Activated CD8-positive, alpha-beta T cell treated with anti-CD3 and anti-CD28 coated beads, Interleukin-2, amount 10 ng/mL, durations not matched to agents 7 days and 5 days (primary cell): ENCODE results near the gene PET100. TPM values are rescaled to one million over a fixed set of nuclear protein-coding genes. Genes with fewer than 3 reads are reported as not detected.
A peak's percentile ranks its signal among the peaks of the same experiment; 100 is the strongest.

Source experiments
- ATAC-seq: fragments of 150-1000 bp; cut with Tn5 transposase; one replicate; pipeline ENCODE4 v1.10.0; 2021; ENCODE audit warnings: moderate library complexity
- CTCF ChIA-PET: fragments of 350-600 bp; sonication (Branson Sonifier 250); formaldehyde crosslinking; loops from one replicate; lab custom pipeline; 2021; ENCODE audit warnings: antibody characterized with exemption; lab: Charles Lee
- POLR2A ChIA-PET: fragments of 350-600 bp; sonication (Branson Sonifier 250); formaldehyde crosslinking; loops from one replicate; lab custom pipeline; 2021; ENCODE audit warnings: antibody characterized with exemption; lab: Charles Lee
- DNase-seq: peaks from one replicate; pipeline ENCODE4 v3.0.0-alpha.2; 2020
- H3K27ac Mint-ChIP-seq: one replicate; pipeline ENCODE4 v1.8.0; 2021; ENCODE audit warnings: mild to moderate bottlenecking, mixed read lengths
- H3K27me3 Mint-ChIP-seq: one replicate; pipeline ENCODE4 v1.8.0; 2021; ENCODE audit warnings: low read depth, mixed read lengths
- H3K36me3 Mint-ChIP-seq: one replicate; pipeline ENCODE4 v1.8.0; 2021; ENCODE audit warnings: low read depth, mixed read lengths
- H3K4me1 Mint-ChIP-seq: one replicate; pipeline ENCODE4 v1.8.0; 2021; ENCODE audit warnings: low read depth, mixed read lengths
- H3K4me3 Mint-ChIP-seq: one replicate; pipeline ENCODE4 v1.8.0; 2021; ENCODE audit warnings: mild to moderate bottlenecking, mixed read lengths
- H3K9me3 Mint-ChIP-seq: one replicate; pipeline ENCODE4 v1.8.0; 2022; ENCODE audit warnings: mixed read lengths; ENCODE audit not compliant: insufficient read depth
- microRNA-seq: library from miRNA; unstranded; fragments of <30 nt; microRNA quantifications from one replicate; pipeline ENCODE4 v1.2.0, GENCODE V29; 2022
- total RNA-seq, 2 experiments: library from RNA; stranded (reverse); gene quantifications; one replicate each; pipeline ENCODE4 v1.2.3, GENCODE V29; 2021

The PET100 gene
- total RNA-seq, 2 experiments from 2014 or later, result 125 to 136 TPM

DNA sequence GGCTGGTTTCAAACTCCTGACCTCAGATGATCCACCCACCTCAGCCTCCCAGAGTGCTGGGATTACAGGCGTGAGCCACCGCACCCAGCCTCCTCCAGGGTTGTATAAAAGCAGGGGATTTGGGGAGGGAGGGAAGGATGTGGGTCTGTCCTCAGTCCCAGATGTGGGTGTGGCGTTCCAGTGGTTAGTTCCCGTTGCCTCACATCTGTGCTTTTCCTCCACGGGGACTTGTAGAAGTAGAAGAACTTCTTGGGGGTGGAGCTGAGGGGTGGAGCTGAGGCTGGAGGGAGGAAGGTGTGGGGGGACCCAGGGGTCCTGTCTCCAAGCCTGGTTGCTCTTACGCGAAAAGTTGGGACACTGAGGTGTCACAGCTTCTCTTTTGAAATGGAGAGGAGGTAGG lies 46.8 kb downstream of the PET100 start:
- ChIA-PET POLR2A (interaction anchor here (0.5 kb wide), 1 partner anchor 39 kb away, joined by 5 read pairs; no protein-coding TSS in a partner anchor), CTCF (interaction anchor here (3.1 kb wide), 1 partner anchor 123 kb away, joined by 12 read pairs; no protein-coding TSS in a partner anchor)
- Mint-ChIP-seq H3K4me1 (peaks cover 55% of the 10 kb centered on the region), H3K27me3 (peaks cover 23% of the 10 kb centered on the region), H3K36me3 (no peaks in the 10 kb centered on the region), H3K4me3 (peak overlapping the region; percentile 25), H3K27ac (no peak overlapping the region), H3K9me3 (no peaks in the 10 kb centered on the region)
- DNase-seq (no peak), ATAC-seq (no peak)

DNA sequence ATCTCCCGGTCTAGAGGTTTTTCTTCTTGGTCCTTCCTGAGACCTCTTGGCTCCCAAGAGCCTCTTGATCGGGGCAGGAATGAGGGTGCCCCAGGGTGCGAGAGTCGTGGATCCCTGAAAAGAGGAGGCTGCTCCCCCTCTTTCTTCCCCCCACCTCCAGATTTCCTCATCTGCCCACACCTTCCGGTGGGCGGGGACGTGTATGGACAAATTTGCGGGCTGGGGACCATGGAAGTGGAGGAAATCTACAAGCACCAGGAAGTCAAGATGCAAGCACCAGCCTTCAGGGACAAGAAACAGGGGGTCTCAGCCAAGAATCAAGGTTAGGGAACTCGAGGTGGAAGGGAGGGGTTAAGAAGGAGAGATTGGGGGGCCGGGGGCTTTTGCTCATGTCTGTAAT lies 47.3 kb downstream of the PET100 start, which contains the start of gene MCEMP1:
TSS of gene MCEMP1 (plus strand) at position 237 of the 400 bp plus-strand sequence. CDS start at position 268, 31 bp downstream.
- DNase-seq (no peak), ATAC-seq (no peak)
- ChIA-PET POLR2A (interaction anchor here (0.5 to 1.1 kb wide), 3 partner anchors 38 to 47 kb away, joined by 3 to 5 read pairs (median 3); partner anchors contain the start of genes PET100, STXBP2 and XAB2), CTCF (interaction anchor here (1.5 to 3.1 kb wide), 2 partner anchors 109 to 123 kb away, joined by 5 to 12 read pairs; no protein-coding TSS in a partner anchor)
- H3K4me3 Mint-ChIP-seq, result peak within 1 kb of the TSS; percentile 25
- no peaks in the 10 kb centered on the region for H3K9me3 Mint-ChIP-seq
- H3K27me3 Mint-ChIP-seq, result peaks cover 20% of the 10 kb centered on the region
- peaks cover 56% of the 10 kb centered on the region for H3K4me1 Mint-ChIP-seq
- no peak within 1 kb of the TSS for H3K27ac Mint-ChIP-seq
- H3K36me3 Mint-ChIP-seq, result peaks cover 2% of the 10 kb centered on the region

DNA sequence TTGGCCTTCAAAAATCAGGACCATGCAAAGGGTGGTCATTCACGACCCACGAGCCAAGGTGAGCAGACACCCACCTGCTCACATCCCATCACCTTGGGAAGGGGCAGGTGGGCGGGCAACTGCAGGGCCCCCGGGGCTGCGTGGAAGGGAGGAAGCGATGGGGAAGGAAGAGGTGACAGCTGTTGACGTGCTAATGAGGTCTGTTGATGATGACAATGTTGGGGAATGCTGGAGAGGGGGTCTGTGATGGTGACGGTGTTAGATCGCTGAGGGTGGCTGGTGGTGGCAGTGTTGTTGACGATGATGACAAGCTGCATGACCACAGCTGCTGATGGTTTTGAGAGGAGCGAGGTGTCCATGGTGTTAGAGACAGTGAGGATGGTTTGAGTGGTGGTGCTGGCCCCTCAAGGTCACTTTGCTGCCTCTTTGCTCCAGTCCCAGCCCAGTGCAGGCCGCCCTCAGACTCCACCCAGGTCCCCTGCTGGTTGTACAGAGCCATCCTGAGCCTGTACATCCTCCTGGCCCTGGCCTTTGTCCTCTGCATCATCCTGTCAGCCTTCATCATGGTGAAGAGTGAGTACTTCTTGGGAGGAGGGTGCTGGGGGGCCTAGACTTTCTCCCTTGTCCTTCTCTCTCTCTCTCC lies 48.2 kb downstream of the PET100 start:
- no peak for ATAC-seq
- ChIA-PET POLR2A (interaction anchor here (0.9 to 1.1 kb wide), 3 partner anchors 36 to 48 kb away, joined by 3 read pairs; partner anchors contain the start of genes PET100, STXBP2 and XAB2), CTCF (interaction anchor here (1.3 to 3.1 kb wide), 5 partner anchors 25 to 122 kb away, joined by 3 to 12 read pairs (median 4); no protein-coding TSS in a partner anchor)
- H3K36me3 Mint-ChIP-seq, result peaks cover 8% of the 10 kb centered on the region
- H3K4me3 Mint-ChIP-seq, result no peak overlapping the region
- no peak for DNase-seq
- H3K27me3 Mint-ChIP-seq, result peaks cover 19% of the 10 kb centered on the region
- H3K4me1 Mint-ChIP-seq, result peaks cover 60% of the 10 kb centered on the region
- no peaks in the 10 kb centered on the region for H3K9me3 Mint-ChIP-seq
- no peak overlapping the region for H3K27ac Mint-ChIP-seq

DNA sequence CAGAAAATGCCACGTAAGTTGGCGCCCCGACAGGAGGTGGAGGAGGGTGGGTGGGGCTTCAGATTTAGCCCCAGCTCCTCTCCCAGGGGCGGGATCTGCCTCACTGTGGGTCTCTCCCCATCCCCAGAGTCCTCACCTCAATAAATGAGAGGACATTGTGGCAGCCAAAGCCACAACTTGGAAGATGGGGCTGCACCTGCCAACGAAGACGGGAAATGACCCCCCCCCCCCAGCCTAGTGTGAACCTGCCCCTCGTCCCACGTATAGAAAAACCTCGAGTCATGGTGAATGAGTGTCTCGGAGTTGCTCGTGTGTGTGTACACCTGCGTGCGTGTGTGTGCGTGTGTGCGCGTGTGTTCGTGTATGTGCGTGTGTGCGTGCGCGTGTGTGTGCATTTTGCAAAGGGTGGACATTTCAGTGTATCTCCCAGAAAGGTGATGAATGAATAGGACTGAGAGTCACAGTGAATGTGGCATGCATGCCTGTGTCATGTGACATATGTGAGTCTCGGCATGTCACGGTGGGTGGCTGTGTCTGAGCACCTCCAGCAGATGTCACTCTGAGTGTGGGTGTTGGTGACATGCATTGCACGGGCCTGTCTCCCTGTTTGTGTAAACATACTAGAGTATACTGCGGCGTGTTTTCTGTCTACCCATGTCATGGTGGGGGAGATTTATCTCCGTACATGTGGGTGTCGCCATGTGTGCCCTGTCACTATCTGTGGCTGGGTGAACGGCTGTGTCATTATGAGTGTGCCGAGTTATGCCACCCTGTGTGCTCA lies 49.6 kb downstream of the PET100 start:
- Mint-ChIP-seq H3K36me3 (peaks cover 11% of the 10 kb centered on the region), H3K9me3 (no peaks in the 10 kb centered on the region), H3K27ac (peak overlapping the region; percentile 76), H3K4me1 (peaks cover 60% of the 10 kb centered on the region), H3K27me3 (peaks cover 17% of the 10 kb centered on the region), H3K4me3 (peak overlapping the region; percentile 40)
- CTCF ChIA-PET, result interaction anchor here (0.8 to 3.1 kb wide), 5 partner anchors 27 to 120 kb away, joined by 3 to 12 read pairs (median 4); no protein-coding TSS in a partner anchor
- ATAC-seq (peak; percentile 45), DNase-seq (peak; percentile 74)
- POLR2A ChIA-PET, result interaction anchor here (0.9 kb wide), 1 partner anchor 38 kb away, joined by 3 read pairs; no protein-coding TSS in a partner anchor

DNA sequence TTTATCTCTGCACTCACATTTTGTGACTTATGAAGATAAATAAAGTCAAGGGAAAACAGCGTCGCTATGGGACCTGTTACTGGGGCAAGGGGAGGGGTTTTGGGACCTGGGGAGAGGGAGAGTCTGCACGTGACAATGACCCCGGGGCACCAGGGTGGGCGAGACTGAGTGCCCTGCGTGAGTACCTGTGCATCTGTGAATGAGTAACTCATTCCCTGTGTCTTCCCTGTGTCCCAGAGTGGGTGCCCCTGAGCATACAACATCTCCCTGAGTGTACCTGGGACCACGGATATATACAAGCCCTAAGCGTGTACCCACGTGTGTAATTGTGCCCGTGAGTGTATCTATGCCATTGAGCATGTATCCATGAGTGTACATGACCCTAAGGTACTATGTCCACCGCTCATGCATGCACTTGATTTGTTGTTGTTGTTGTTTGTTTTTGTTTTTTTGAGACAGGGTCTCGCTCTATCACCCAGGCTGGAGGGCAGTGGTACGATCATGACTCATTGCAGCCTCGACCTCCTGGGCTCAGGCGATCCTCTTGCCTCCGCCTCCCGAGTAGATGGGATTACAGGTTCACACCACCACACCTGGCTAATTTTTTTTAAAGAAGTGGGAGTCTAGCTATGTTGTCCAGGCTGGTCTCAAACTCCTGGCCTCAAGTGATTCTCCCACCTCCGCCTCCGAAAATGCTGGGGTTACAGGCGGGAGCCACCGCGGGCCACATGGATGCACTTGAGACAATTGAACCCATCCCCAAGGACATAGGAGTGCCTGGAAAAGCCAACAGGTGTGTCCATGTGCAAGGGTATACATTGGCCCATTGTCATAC lies 50.4 kb downstream of the PET100 start:
- no peak for ATAC-seq
- Mint-ChIP-seq H3K4me3 (peak overlapping the region; percentile 87), H3K4me1 (peaks cover 55% of the 10 kb centered on the region), H3K36me3 (peaks cover 11% of the 10 kb centered on the region), H3K27ac (peak overlapping the region; percentile 76), H3K27me3 (peaks cover 14% of the 10 kb centered on the region), H3K9me3 (no peaks in the 10 kb centered on the region)
- CTCF ChIA-PET, result interaction anchor here (0.7 to 3.2 kb wide), 30 partner anchors 9 to 579 kb away, joined by 3 to 100 read pairs (median 5); partner anchors contain the start of genes FCER2, PET100, RETN and TIMM44
- DNase-seq, result no peak
- POLR2A ChIA-PET, result interaction anchor here (0.9 to 1.4 kb wide), 2 partner anchors 50 to 112 kb away, joined by 5 read pairs; partner anchors contain the start of genes PET100 and XAB2

DNA sequence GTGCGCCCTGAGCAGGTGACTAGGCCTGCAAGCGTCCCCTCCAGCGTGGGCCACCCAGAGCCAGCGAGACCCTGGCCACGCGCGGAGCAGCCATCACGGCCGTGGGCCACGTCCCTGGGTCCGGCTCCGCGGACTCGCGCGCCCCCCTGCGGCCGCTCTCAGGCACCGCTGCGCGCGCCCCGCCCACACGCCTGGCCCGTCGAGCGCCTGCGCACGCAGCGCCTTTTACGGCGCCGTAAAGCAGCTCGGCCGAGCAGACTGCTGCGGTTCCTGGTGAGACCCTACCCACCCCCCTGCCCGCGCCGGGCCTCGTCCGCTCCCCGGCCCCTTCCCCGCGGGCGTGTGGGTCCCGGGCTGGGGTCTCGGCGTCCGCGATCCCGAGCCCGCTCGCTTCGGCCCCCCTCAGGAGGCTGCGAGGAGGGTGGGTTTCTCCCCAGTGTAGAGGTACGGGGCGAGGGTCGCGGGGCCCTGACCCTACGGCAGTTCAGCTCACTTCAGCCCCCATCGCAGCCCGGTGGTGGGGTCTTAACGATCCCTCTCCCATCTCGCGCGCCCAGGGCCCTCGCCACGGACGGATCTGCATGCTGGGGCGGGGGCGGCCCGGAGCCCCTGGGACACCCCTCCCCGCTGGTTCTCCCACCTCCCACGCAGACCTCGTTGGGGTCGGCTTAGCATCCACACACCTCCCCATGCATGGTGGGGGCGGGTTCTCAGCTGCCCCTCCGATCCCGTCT lies 51.2 kb downstream of the PET100 start, which contains the start of gene TRAPPC5:
TSS of gene TRAPPC5 (plus strand) at position 228 of the 734 bp plus-strand sequence. CDS start 1,421 bp downstream, outside the sequence.
- Mint-ChIP-seq H3K27me3 (peaks cover 17% of the 10 kb centered on the region), H3K4me3 (peak within 1 kb of the TSS; percentile 87), H3K9me3 (no peaks in the 10 kb centered on the region), H3K4me1 (peaks cover 54% of the 10 kb centered on the region), H3K36me3 (peaks cover 11% of the 10 kb centered on the region), H3K27ac (peak within 1 kb of the TSS; percentile 93)
- CTCF ChIA-PET, result interaction anchor here (0.5 to 3.2 kb wide), 63 partner anchors 8 to 1935 kb away, joined by 3 to 100 read pairs (median 4); partner anchors contain the start of genes ARHGEF18, CD209, FCER2 and MAP2K7
- peak; percentile 80 for ATAC-seq
- DNase-seq, result peak; percentile 88
- POLR2A ChIA-PET, result interaction anchor here (0.8 to 1.4 kb wide), 3 partner anchors 39 to 112 kb away, joined by 3 to 5 read pairs (median 5); partner anchors contain the start of genes PET100 and XAB2

Small RNAs within 50 kb of the gene (microRNA-seq; reads per million reads assigned to microRNA genes)
- gene MIR6792, result not detected

Other genes with a start within 250 kb of the PET100 start
- gene PEX11G, start 140.8 kb upstream of the PET100 start, total RNA-seq, result 1 to 10 TPM in 1 of 2 experiments, under 1 TPM in 1; 0.99 to 1.5 TPM
- gene ZNF358, start 113.7 kb upstream of the PET100 start, total RNA-seq, result 1 to 10 TPM; 5.8 to 7.9 TPM
- 10 to 100 TPM; 16.2 to 17.7 TPM for gene MCOLN1, start 107.2 kb upstream of the PET100 start, total RNA-seq
- gene PNPLA6, start 94.1 kb upstream of the PET100 start, total RNA-seq, result 100 to 1,000 TPM; 166 to 173 TPM
- under 1 TPM; 0.34 to 0.42 TPM for gene CAMSAP3, start 33.9 kb upstream of the PET100 start, total RNA-seq
- 10 to 100 TPM; 44.8 to 46.9 TPM for gene XAB2, start 248 bp upstream of the PET100 start, total RNA-seq
- 1 to 10 TPM in 1 of 2 experiments, under 1 TPM in 1; 0.63 to 1.0 TPM for gene PCP2, start 3.9 kb downstream of the PET100 start, total RNA-seq
- gene STXBP2, start 7.3 kb downstream of the PET100 start, total RNA-seq, result 100 to 1,000 TPM; 162 to 168 TPM
- gene RETN, start 39.3 kb downstream of the PET100 start, total RNA-seq, result 1 to 10 TPM; 2.2 to 3.0 TPM
- gene MCEMP1, start 47.3 kb downstream of the PET100 start, total RNA-seq, result not detected
- 10 to 100 TPM; 92.8 to 95.1 TPM for gene TRAPPC5, start 51.0 kb downstream of the PET100 start, total RNA-seq
- gene FCER2, start 72.3 kb downstream of the PET100 start, total RNA-seq, result under 1 TPM; 0.29 to 0.31 TPM
- gene CLEC4G, start 102.3 kb downstream of the PET100 start, total RNA-seq, result not detected
- not detected for gene CD209, start 117.7 kb downstream of the PET100 start, total RNA-seq
- gene CLEC4M, start 133.4 kb downstream of the PET100 start, total RNA-seq, result not detected
- gene EVI5L, start 200.4 kb downstream of the PET100 start, total RNA-seq, result 1 to 10 TPM; 8.0 to 9.3 TPM
- under 1 TPM; 0.08 to 0.10 TPM for gene PRR36, start 244.6 kb downstream of the PET100 start, total RNA-seq